Measurements from ENCODE around the gene CSRP3. TPM values are rescaled to one million over a fixed set of nuclear protein-coding genes. Genes with fewer than 3 reads are reported as not detected.

CSRP3 gene
- total and polyA plus RNA-seq, 8 donors, result 0.15 to 1.7 (median 0.31) TPM; not detected in 5

DNA sequence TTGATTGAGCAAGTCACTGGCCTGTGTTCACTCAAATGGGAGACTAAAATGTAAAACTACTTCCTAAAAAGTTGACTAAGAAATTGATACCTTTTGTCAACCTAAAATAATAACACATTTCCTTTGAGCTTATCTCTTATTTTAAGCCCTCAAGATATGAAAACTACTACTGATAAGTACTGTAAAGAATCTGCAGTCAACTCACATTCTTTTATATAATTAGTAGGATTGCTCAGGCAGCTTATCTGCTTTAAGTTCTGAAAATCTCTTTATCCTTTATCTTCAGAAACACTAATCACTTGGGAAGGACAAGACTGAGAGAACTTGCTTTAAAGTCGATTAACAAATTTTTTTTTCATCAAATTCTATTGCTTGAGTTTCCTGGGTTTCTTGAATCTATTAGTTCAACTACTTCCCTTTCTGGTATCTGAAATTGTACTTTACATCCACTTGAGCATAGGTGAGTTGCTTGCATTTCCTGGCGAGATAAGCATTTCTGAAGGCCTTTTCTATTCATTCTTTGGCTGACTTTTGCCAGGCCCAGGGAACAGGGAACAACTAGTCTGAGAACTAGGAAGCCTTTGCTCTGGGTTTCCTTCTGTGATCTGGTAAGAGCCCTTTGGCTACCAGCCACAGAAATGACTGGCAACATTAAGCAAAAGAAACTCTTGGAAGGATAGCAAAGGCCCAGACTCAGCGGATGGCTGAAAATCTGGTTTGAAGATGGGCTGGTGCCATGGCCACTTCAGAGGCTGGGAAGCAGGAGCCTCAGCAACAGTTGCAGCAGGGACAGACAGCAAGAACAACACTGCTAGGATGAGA, 19.3 kb upstream of the CSRP3 start:
- no peaks in the 10 kb centered on the region for H3K27me3 ChIP-seq
- intact Hi-C loops (cut with DNase I; ENCODE audit: low total_unique reads), result no loop called here
- TF ChIP-seq, protein P1, sequence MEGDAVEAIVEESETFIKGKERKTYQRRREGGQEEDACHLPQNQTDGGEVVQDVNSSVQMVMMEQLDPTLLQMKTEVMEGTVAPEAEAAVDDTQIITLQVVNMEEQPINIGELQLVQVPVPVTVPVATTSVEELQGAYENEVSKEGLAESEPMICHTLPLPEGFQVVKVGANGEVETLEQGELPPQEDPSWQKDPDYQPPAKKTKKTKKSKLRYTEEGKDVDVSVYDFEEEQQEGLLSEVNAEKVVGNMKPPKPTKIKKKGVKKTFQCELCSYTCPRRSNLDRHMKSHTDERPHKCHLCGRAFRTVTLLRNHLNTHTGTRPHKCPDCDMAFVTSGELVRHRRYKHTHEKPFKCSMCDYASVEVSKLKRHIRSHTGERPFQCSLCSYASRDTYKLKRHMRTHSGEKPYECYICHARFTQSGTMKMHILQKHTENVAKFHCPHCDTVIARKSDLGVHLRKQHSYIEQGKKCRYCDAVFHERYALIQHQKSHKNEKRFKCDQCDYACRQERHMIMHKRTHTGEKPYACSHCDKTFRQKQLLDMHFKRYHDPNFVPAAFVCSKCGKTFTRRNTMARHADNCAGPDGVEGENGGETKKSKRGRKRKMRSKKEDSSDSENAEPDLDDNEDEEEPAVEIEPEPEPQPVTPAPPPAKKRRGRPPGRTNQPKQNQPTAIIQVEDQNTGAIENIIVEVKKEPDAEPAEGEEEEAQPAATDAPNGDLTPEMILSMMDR (IDR thresholded peaks at IDR 0.05), result no peak
- TF ChIP-seq POLR2A (IDR thresholded peaks at IDR 0.05) (no peak), EP300 (IDR thresholded peaks at IDR 0.05) (no peak), POLR2AphosphoS5 (IDR thresholded peaks at IDR 0.05) (peak in 2 of 3 donors; percentile 48 to 50)
- peaks cover 0 to 8% (median 0%) of the 10 kb centered on the region in 4 donors for H3K36me3 ChIP-seq
- H3K9me3 ChIP-seq, result no peaks in the 10 kb centered on the region
- DNase-seq, result peak; percentile 68 to 69
- peaks cover 0 to 16% (median 10%) of the 10 kb centered on the region in 4 donors for H3K4me1 ChIP-seq
- WGBS, 5 donors, result 24 to 38% (median 27%) methylated on average over 3 of the region's 3 CpGs
- peak overlapping the region; percentile 33 to 60 (median 50) for H3K27ac ChIP-seq
- no peak overlapping the region for H3K4me3 ChIP-seq

DNA sequence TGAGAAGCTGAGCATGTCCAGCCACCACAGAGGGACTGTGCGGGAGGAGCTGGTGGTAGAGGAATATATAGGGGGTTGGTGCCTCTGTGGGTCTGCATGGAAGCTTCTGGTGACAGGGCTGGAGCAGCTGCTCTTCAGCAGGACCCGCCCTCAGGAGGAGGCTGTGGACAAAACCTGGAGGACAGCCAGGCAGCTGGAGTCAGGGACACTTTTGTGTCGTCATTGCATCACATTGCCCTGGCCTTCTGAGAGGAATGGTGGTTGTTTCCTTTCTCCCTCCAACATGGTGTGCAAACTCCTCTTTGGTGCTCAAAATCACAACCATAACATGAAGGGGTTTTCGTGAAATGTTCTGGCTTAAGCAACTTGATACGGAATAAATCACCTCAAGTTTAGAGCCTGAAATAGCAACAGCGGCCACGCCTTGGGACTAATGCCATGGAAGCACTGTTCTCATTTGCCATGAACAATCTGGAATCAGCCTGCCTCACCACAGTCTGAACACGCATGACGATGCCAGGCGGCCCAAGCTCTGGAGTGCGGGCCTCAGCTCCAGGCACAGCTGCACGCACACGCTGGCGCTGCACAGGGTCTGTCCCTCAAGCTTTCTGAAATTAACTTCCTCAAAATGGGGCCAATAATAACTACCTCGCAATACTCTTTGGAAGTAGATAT, 17.1 kb upstream of the CSRP3 start:
- WGBS, 5 donors, result 57 to 78% (median 60%) methylated on average over 15 of the region's 15 CpGs
- no peak overlapping the region for H3K27ac ChIP-seq

DNA sequence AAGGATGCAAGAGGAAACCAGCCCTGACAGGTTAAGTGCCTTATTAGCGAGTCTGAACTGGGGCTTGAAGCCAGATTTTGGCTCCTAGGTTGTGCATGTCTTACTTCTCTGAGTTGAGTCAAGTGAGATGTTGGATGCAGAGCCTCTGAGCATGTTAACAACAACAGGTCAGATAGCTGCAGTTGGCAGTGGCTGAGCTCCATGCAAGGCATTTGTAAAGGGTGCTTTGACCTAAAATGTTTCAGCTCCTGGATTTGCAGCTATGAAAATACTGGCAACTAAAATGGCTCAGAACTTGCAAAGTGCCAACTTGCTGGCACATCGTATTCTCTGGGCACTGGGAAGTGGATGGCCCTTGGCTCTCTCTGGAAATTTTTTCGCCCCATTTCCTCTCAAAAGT, 16.4 kb upstream of the CSRP3 start:
- no peak for DNase-seq
- Histone ChIP-seq H3K36me3 (no peaks in the 10 kb centered on the region), H3K4me1 (peaks cover 0 to 16% (median 10%) of the 10 kb centered on the region in 4 donors), H3K27ac (no peak overlapping the region), H3K27me3 (no peaks in the 10 kb centered on the region), H3K9me3 (no peaks in the 10 kb centered on the region), H3K4me3 (no peak overlapping the region)
- TF ChIP-seq, protein P1 (IDR thresholded peaks at IDR 0.05), result no peak
- TF ChIP-seq EP300 (IDR thresholded peaks at IDR 0.05) (no peak), POLR2AphosphoS5 (IDR thresholded peaks at IDR 0.05) (no peak), POLR2A (IDR thresholded peaks at IDR 0.05) (no peak)
- WGBS, 5 donors, result 64 to 76% (median 66%) methylated on average over 3 of the region's 3 CpGs
- intact Hi-C loops (cut with DNase I; ENCODE audit: low total_unique reads), result no loop called here

More for the DNA sequence above, 17.1 kb upstream of the CSRP3 start:
- no peaks in the 10 kb centered on the region for H3K9me3 ChIP-seq
- no peaks in the 10 kb centered on the region for H3K36me3 ChIP-seq
- H3K4me1 ChIP-seq, result peaks cover 0 to 16% (median 10%) of the 10 kb centered on the region in 4 donors
- no peak overlapping the region for H3K4me3 ChIP-seq
- TF ChIP-seq, protein P1 (IDR thresholded peaks at IDR 0.05), result no peak
- no peak for TF ChIP-seq EP300 (IDR thresholded peaks at IDR 0.05)
- no peak for TF ChIP-seq POLR2A (IDR thresholded peaks at IDR 0.05)
- no peak for TF ChIP-seq POLR2AphosphoS5 (IDR thresholded peaks at IDR 0.05)
- DNase-seq, result peak in 1 of 2 donors; percentile 30
- no peaks in the 10 kb centered on the region for H3K27me3 ChIP-seq
- intact Hi-C loops (cut with DNase I; ENCODE audit: low total_unique reads), result no loop called here

DNA sequence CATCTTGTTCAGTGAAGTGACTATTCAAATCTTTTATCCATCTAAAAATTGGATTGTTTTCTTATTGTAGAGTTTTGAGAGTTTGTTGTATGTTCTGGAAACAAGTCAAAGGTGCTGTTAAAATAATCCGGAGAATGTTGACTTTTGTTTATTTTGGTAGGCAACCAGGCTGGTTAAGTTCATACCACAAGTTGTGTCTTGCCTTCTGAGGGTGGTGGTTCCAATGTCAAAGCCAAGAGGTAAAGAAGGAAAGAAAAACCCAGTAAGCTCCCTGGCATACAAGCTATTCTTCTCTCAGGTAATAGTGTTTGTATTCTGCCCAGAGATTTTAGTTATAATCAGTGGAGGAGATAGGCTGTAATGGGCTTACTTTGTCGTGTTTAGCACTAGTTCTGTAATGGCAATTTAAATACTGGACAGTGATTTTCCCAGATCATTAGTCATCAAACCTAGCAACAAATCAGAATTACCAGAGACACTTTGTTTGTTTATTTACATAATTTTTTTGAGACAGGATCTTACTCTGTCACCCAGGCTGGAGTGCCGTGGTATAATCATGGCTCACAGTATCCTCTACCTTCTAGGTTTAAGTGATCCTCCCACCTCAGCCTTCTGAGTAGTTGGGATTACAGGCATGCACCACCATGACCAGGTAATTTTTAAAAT, 15.1 kb upstream of the CSRP3 start:
- TF ChIP-seq, protein P1 (IDR thresholded peaks at IDR 0.05), result no peak
- TF ChIP-seq POLR2A (IDR thresholded peaks at IDR 0.05) (no peak), POLR2AphosphoS5 (IDR thresholded peaks at IDR 0.05) (no peak), EP300 (IDR thresholded peaks at IDR 0.05) (no peak)
- H3K36me3 ChIP-seq, result no peaks in the 10 kb centered on the region
- no peak for DNase-seq
- no peaks in the 10 kb centered on the region for H3K27me3 ChIP-seq
- H3K9me3 ChIP-seq, result no peaks in the 10 kb centered on the region
- H3K4me1 ChIP-seq, result peaks cover 0 to 13% (median 9%) of the 10 kb centered on the region in 4 donors
- intact Hi-C loops (cut with DNase I; ENCODE audit: low total_unique reads), result no loop called here
- no peak overlapping the region for H3K27ac ChIP-seq
- WGBS, 5 donors, result 22 to 42% (median 31%) methylated on average over 3 of the region's 3 CpGs
- no peak overlapping the region for H3K4me3 ChIP-seq

Data from stomach (tissue), 9 donors.